GM19035 (cell line): ENCODE results near the gene NELFCD.
"Not testable (repeated sequence)": the region's sequence is repeated elsewhere in the genome, so short reads cannot be mapped to it uniquely, and the experiment has no call there.

Experiments used
- ATAC-seq: cut with Tn5 transposase; IDR thresholded peaks from one replicate; pipeline ENCODE4 v1.9.1; 2021; ENCODE audit not compliant: unreplicated experiment

NELFCD gene, protein sequence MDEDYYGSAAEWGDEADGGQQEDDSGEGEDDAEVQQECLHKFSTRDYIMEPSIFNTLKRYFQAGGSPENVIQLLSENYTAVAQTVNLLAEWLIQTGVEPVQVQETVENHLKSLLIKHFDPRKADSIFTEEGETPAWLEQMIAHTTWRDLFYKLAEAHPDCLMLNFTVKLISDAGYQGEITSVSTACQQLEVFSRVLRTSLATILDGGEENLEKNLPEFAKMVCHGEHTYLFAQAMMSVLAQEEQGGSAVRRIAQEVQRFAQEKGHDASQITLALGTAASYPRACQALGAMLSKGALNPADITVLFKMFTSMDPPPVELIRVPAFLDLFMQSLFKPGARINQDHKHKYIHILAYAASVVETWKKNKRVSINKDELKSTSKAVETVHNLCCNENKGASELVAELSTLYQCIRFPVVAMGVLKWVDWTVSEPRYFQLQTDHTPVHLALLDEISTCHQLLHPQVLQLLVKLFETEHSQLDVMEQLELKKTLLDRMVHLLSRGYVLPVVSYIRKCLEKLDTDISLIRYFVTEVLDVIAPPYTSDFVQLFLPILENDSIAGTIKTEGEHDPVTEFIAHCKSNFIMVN

GRCh38 chr20:58980711-58981627 is at the start of gene NELFCD:
NELFCD (plus strand) TSS chr20:58981256; CDS start chr20:58981310, 54 bp downstream.
- ATAC-seq: peak; percentile 81

- no peak for ATAC-seq
Measured at GRCh38 chr20:58932170-58932569, 48.9 kb upstream of the NELFCD start.

DNA sequence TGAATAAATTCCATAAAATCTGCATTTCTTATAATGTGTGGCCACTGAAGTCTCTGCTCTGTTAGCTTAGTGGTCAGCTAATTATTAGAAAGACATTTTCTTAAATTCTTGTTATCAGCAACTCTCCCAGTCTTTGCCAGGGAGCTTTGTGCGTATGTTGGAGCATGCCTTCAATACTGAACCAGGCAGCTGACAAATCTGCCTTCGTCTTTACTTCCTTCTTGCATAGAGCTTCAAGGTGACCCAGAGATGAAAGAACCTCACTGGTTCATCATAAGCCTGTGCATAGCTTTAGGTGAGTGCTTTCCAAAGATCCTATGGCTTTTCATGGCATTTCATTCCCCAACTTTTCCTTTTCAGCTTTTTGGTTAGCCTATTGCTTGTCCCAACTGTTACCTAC is 43.0 kb upstream of the NELFCD start:
- no peak for ATAC-seq

GRCh38 chr20:58938541-58938940 is 42.5 kb upstream of the NELFCD start:
- no peak for ATAC-seq

DNA sequence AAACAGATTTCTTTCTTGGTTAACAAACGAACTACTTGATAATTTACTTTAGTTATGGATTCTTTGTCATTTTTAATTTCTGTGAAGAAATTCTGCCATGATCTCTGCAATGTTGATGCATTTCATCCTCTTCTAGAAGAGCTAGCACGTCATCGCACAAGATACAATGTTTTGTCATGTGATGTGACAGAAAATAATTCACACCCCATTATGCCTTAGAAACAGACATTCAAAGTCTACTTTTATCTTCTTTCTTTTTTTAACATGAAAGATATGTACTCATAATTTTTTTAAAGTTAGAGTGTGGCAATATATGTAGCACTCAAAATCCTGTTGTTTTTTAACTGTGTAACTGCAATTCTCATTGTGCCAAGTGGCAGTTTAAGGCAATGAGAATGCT is 39.6 kb upstream of the NELFCD start:
- no peak for ATAC-seq

- no peak for ATAC-seq
Measured at GRCh38 chr20:58942549-58942948, 38.5 kb upstream of the NELFCD start.

DNA sequence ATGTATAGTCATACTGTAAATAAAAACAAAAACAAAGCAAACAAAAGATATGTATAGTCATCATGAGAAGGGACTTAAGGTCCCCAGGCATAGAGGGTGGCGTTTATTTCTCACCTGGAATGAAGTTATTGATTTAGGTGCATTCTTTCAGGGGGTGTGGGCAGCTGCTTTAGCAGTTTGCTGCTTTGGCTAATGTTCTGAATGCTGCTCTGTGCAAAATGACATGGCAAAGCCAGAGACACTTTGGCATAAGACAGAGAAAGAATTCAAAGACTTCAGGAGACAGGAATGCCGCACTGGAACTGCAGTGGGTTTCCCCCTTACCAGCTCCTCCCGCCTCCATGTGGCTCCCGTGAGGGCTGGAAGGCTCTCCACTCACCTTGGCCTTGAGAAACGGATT is 36.4 kb upstream of the NELFCD start:
- no peak for ATAC-seq

- ATAC-seq: no peak
Measured at GRCh38 chr20:58945965-58946631, 35.0 kb upstream of the NELFCD start.

DNA sequence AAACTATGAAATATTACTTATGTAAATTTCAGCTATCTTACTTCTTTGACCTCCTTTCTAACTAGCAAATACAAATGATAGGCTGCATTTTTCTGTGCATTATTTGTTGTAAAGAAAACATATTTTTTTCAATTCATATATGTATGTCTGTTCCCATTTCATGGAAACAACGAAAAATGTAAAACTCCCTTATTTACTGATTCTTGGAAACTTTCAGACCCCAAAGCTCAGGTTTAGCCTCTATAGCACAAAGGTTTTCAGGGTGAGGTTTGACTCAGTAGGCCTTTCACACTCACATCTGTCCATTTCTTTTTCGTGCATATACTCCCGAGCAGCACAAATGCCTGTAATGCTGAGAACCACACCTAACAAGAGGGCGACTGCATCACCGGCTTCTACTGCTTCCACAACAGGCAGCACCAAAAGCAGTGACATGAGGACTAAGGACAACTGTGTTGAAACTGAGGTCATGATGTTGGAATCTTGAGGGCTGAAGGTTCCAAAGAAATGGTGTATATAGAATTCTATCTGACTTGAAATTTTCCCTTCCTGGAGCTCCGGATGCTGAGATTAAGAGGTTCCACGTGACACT is 33.2 kb upstream of the NELFCD start:
- ATAC-seq: not testable (repeated sequence)

GRCh38 chr20:58950603-58951002 is 30.5 kb upstream of the NELFCD start:
- no peak for ATAC-seq

DNA sequence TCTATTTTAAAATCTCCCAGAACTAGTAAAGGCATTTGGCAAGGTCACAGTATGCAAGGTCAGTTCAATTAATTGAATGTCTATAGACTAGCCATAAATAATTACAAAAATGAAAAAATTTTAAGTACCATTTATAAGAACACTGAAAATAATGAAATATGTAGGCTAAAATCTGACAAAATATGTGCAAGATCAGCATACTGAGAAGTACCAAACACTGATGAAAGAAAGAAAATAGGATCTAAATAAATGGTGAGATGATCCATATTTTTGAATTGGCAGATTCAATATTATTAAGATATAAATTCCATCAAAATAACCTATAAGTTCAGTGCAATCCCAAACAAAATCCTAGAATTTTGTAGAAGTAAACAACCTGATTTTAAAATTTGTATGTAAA is 28.0 kb upstream of the NELFCD start:
- ATAC-seq: no peak

GRCh38 chr20:58956078-58956477 is 25.0 kb upstream of the NELFCD start:
- ATAC-seq: no peak

DNA sequence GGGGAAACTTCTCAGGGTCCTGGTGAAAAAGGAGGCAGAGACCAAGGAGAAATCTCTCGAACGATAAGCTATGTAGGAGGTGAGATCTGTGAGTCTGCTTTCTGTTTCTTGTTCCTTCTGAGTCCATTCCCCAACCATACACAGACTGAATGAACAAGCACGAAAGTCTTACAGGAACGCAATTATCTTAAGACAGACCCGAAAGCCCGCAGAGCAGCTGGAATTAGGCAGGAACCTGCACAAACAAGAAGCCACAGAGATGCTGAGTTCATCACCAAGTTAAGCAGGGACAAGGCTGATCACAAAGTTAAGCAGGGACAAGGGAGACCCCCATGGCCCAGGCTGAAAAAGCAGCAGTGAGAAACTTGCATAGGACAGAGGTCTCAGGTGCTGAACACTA is 21.4 kb upstream of the NELFCD start:
- no peak for ATAC-seq

DNA sequence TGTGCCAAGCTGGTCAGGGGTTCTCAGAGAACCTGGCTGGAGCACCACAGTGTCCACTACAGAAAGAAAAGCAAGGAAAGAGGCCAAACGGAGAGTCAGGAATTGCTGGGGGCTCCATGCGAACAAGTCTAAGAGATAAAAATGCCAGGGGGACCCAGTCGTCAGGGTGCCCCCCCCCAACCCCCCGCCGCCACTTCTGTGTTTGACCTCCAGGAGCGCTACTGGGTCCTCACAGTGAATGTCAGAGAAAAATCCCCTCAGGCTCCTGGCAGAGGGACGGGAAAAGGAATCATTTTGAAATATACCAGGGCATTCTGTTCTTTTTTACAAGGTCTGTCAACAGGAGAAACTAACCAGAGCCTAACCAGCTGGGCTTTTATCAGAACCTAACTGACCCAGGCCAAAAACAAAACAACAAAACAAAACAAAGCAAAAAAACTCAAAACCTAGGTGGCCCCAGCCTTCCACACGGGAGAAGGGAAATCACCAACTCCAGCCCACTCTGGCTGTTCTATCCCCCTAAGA is 17.9 kb upstream of the NELFCD start:
- no peak for ATAC-seq

DNA sequence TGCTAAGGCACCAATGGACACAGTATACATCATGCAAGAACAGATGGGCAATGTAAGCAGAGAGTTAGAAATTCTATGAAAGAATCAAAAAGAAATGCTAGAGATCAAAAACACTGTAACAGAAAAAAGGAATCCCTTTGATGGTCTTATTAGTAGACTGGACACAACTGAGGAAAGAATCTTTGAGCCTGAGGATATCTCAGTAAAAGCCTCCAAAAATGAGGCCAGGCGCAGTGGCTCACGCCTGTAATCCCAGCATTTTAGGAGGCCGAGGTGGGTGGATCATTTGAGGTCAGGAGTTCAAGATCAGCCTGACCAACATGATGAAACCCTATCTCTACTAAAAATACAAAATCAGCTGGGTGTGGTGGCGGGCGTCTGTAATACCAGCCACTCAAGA is 17.1 kb upstream of the NELFCD start:
- not testable (repeated sequence) for ATAC-seq

GRCh38 chr20:58965270-58966064 is 15.6 kb upstream of the NELFCD start:
- ATAC-seq: no peak

DNA sequence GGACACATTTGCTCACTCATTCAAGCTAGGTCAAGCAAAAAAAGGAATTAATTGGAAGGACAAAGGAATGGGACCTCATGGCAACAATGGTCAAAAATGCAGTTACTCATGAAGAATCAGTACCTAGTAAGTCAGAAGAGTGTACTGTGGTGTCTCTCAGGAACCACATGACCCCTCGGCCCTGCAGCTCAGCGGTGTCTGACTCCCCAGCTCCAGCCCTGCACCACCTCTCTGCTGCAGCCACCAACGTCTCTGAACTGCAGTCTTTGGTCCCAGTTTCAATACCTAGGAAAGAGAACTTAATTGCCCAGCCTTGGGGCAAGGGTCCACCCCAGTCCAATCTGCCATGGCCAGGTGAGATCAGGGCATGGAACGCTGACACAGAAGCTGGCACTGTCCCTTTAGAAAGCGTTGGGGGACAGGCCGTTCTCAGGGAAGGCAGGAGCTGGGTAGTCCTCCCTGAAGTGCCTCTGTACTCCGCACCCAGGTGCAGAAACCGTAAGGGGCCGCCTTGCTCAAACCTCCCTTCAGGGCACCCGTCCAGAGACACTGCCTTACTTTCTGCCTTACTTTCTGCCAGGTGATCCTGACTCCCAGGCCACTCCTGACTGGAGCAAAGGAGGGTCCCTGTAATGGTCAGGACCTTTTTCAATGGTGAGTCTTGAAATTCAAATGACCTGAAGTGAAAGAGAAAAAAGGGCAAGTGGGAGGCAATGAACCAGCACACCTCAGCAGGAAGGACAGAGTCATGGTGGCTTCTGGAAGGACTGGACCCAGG is 13.2 kb upstream of the NELFCD start:
- no peak for ATAC-seq

- no peak for ATAC-seq
Measured at GRCh38 chr20:58969439-58969838, 11.6 kb upstream of the NELFCD start.

GRCh38 chr20:58970146-58970545 is 10.9 kb upstream of the NELFCD start:
- ATAC-seq: no peak
